ENCODE results near the gene NDUFA7. TPM values are rescaled to one million over a fixed set of nuclear protein-coding genes. Genes with fewer than 3 reads are reported as not detected.
"Not testable (repeated sequence)": the region's sequence is repeated elsewhere in the genome, so short reads cannot be mapped to it uniquely, and the experiment has no call there.

NDUFA7 gene
- total and polyA plus RNA-seq, 2 experiments from 2014 or later, result 17.6 to 108 TPM

- peak; percentile 39 for DNase-seq
- H2AFZ ChIP-seq, result peak overlapping the region; percentile 64; the same call in 1 of the 2 replicates
These were observed 937 bp upstream of the NDUFA7 start for GRCh38 chr19:8321986-8322637.

GRCh38 chr19:8320564-8321066, 560 bp downstream of the NDUFA7 start:
- Histone ChIP-seq H3K79me2 (ENCODE audit: insufficient read depth) (peaks cover 65% of the 10 kb centered on the region), H3K9me2 (ENCODE audit: insufficient read depth) (no peaks in the 10 kb centered on the region), H3K27ac (peak overlapping the region; percentile 79), H3K4me3 (peak overlapping the region; percentile 94), H4K20me1 (ENCODE audit: insufficient read depth) (peaks cover 9% of the 10 kb centered on the region; the same call in 1 of the 2 replicates), H3K9ac (peak overlapping the region; percentile 99), H3K4me1 (ENCODE audit: insufficient read depth) (peaks cover 26% of the 10 kb centered on the region), H3F3A (ENCODE audit: insufficient read depth) (no peaks in the 10 kb centered on the region), H2AFZ (peak overlapping the region; percentile 62), H3K9me3 (ENCODE audit: low read depth) (no peaks in the 10 kb centered on the region), H3K4me2 (ENCODE audit: unreplicated experiment) (peak overlapping the region; percentile 99), H3K36me3 (ENCODE audit: low read depth) (peaks cover 10% of the 10 kb centered on the region), H3K27me3 (replicated peaks; ENCODE audit: insufficient read depth) (no peaks in the 10 kb centered on the region)
- no peak for TF ChIP-seq EZH2 (IDR thresholded peaks at IDR 0.05; ENCODE audit: insufficient read depth, poor library complexity, severe bottlenecking)
- no peak for TF ChIP-seq EZH2phosphoT487 (IDR thresholded peaks at IDR 0.05; ENCODE audit: insufficient read depth, low read depth)
- in situ Hi-C loops (cut with MboI), result no loop called here
- peak; percentile 60 for DNase-seq
- 1% methylated on average over 16 of the region's 16 CpGs for WGBS, 2 experiments (ENCODE audit: low coverage in 1 of 2, low lambda C conversion rate in 2 of 2, missing lambda C conversion rate in 2 of 2)

More at GRCh38 chr19:8321986-8322637, 937 bp upstream of the NDUFA7 start:
- peaks cover 63% of the 10 kb centered on the region for H3K79me2 ChIP-seq (ENCODE audit: insufficient read depth)
- H3K9me3 ChIP-seq (ENCODE audit: low read depth), result no peaks in the 10 kb centered on the region
- peaks cover 9% of the 10 kb centered on the region; the same call in 1 of the 2 replicates for H4K20me1 ChIP-seq (ENCODE audit: insufficient read depth)
- in situ Hi-C loops (cut with MboI), result no loop called here
- 13 to 14% methylated on average over 30 of the region's 30 CpGs for WGBS, 2 experiments (ENCODE audit: low coverage in 1 of 2, low lambda C conversion rate in 2 of 2, missing lambda C conversion rate in 2 of 2)
- H3K9me2 ChIP-seq (ENCODE audit: insufficient read depth), result no peaks in the 10 kb centered on the region
- peaks cover 9% of the 10 kb centered on the region; the same call in 1 of the 2 replicates for H3K36me3 ChIP-seq (ENCODE audit: low read depth)
- peak overlapping the region; percentile 57 for H3K27ac ChIP-seq
- peaks cover 26% of the 10 kb centered on the region for H3K4me1 ChIP-seq (ENCODE audit: insufficient read depth)
- peak overlapping the region; percentile 99 for H3K9ac ChIP-seq
- TF ChIP-seq EZH2phosphoT487 (IDR thresholded peaks at IDR 0.05; ENCODE audit: insufficient read depth, low read depth), result no peak
- TF ChIP-seq EZH2 (IDR thresholded peaks at IDR 0.05; ENCODE audit: insufficient read depth, poor library complexity, severe bottlenecking), result no peak
- peak overlapping the region; percentile 94 for H3K4me3 ChIP-seq
- H3F3A ChIP-seq (ENCODE audit: insufficient read depth), result no peaks in the 10 kb centered on the region
- peak overlapping the region; percentile 90 for H3K4me2 ChIP-seq (ENCODE audit: unreplicated experiment)
- H3K27me3 ChIP-seq (replicated peaks; ENCODE audit: insufficient read depth), result no peaks in the 10 kb centered on the region

DNA sequence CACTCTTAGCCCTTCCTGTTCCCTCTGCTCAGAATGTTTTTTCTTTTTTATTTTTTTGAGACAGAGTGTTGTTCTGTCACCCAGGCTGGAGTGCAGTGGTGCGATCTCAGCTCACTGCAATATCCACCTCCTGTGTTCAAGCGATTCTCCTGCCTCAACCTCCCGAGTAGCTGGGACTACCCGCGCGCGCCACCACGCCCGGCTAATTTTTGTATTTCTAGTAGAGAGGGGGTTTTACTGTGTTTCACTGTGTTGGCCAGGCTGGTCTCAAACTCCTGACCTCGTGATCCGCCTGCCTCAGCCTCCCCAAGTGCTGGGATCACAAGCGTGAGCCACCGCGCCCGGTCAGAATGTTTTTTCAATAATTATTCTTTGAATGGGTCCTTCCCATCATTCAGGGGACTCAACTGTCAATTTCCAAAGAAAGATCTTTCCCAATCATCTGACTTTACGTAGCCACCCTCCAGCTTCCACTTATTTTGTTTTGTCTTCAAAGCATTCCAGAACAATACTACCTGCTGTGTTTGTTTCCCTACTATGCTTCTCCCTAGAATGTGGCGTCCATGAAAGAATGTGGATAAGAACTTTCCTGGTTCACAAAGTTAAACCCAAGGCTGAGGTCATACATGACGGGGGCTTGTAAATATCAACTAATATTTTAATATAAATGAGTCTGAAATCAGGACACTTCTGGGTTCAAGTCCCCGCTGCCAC, 1.2 kb downstream of the NDUFA7 start:
- in situ Hi-C loops (cut with MboI), result no loop called here
- 80 to 81% methylated on average over 19 of the region's 19 CpGs for WGBS, 2 experiments (ENCODE audit: low coverage in 1 of 2, low lambda C conversion rate in 2 of 2, missing lambda C conversion rate in 2 of 2)
- peaks cover 15% of the 10 kb centered on the region for H3K36me3 ChIP-seq (ENCODE audit: low read depth)

DNA sequence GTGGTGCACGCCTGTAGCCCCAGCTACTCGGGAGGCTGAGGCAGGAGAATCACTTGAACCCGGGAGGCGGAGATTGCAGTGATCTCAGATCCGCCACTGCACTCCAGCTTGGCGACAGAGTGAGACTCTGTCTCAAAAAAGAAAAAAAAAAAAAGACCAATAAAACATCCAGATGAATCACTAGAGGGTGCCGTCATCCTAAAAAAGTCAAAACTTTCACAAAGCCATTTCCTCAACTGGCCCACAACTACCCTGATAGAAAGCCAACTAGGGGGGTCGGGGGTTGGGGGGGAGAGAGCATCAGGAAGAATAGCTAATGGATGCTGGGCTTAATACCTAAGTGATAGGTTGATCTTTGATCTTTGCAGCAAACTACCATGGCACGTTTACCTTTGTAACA, 2.3 kb downstream of the NDUFA7 start:
- H2AFZ ChIP-seq; H3K4me2 ChIP-seq (ENCODE audit: unreplicated experiment); H3K9ac ChIP-seq; H3K9me3 ChIP-seq (ENCODE audit: low read depth); H3F3A ChIP-seq (ENCODE audit: insufficient read depth); H3K27ac ChIP-seq; H3K27me3 ChIP-seq (replicated peaks; ENCODE audit: insufficient read depth); in situ Hi-C loops (cut with MboI); H4K20me1 ChIP-seq (ENCODE audit: insufficient read depth); H3K4me3 ChIP-seq; H3K9me2 ChIP-seq (ENCODE audit: insufficient read depth): not testable (repeated sequence)
- Histone ChIP-seq H3K4me1 (ENCODE audit: insufficient read depth) (peaks cover 26% of the 10 kb centered on the region), H3K36me3 (ENCODE audit: low read depth) (peaks cover 15% of the 10 kb centered on the region), H3K79me2 (ENCODE audit: insufficient read depth) (peaks cover 65% of the 10 kb centered on the region)
- peak; percentile 39 for DNase-seq
- 66 to 67% methylated on average over 9 of the region's 9 CpGs for WGBS, 2 experiments (ENCODE audit: low coverage in 1 of 2, low lambda C conversion rate in 2 of 2, missing lambda C conversion rate in 2 of 2)

More for the DNA sequence above, 1.2 kb downstream of the NDUFA7 start:
- H3K27me3 ChIP-seq (replicated peaks; ENCODE audit: insufficient read depth), result no peaks in the 10 kb centered on the region
- no peak for TF ChIP-seq EZH2phosphoT487 (IDR thresholded peaks at IDR 0.05; ENCODE audit: insufficient read depth, low read depth)
- no peak for TF ChIP-seq EZH2 (IDR thresholded peaks at IDR 0.05; ENCODE audit: insufficient read depth, poor library complexity, severe bottlenecking)
- H4K20me1 ChIP-seq (ENCODE audit: insufficient read depth), result peaks cover 9% of the 10 kb centered on the region; the same call in 1 of the 2 replicates
- H3K79me2 ChIP-seq (ENCODE audit: insufficient read depth), result peaks cover 65% of the 10 kb centered on the region
- peak overlapping the region; percentile 62 for H2AFZ ChIP-seq
- peak overlapping the region; percentile 79 for H3K27ac ChIP-seq
- H3K4me3 ChIP-seq, result peak overlapping the region; percentile 94
- H3K4me2 ChIP-seq (ENCODE audit: unreplicated experiment), result peak overlapping the region; percentile 99
- H3K9me3 ChIP-seq (ENCODE audit: low read depth), result no peaks in the 10 kb centered on the region
- no peak for DNase-seq
- H3F3A ChIP-seq (ENCODE audit: insufficient read depth), result no peaks in the 10 kb centered on the region
- peaks cover 26% of the 10 kb centered on the region for H3K4me1 ChIP-seq (ENCODE audit: insufficient read depth)
- peak overlapping the region; percentile 99 for H3K9ac ChIP-seq
- no peaks in the 10 kb centered on the region for H3K9me2 ChIP-seq (ENCODE audit: insufficient read depth)
